WERI-Rb-1 (cell line): Measurements from ENCODE around the gene PLA2G2D.

Experiments
- DNase-seq: peaks from one replicate; pipeline ENCODE4 v3.0.0-alpha.2; 2020
- H3K27ac ChIP-seq: fragments of 250-450 bp; sonication (Bioruptor Pico); 2 replicates; pipeline ENCODE4 v1.5.1; 2020; ENCODE audit warnings: mild to moderate bottlenecking, moderate library complexity
- H3K27me3 ChIP-seq: fragments of 250-450 bp; sonication (Bioruptor Pico); 2 replicates; pipeline ENCODE4 v1.5.1; 2021; ENCODE audit warnings: mild to moderate bottlenecking, low read depth, moderate library complexity; ENCODE audit not compliant: insufficient read depth, severe bottlenecking
- H3K36me3 ChIP-seq: fragments of 250-450 bp; sonication (Bioruptor Pico); 2 replicates; pipeline ENCODE4 v1.5.1; 2020; ENCODE audit warnings: mild to moderate bottlenecking, moderate library complexity
- H3K4me3 ChIP-seq: 2 replicates; pipeline ENCODE4 v1.5.1; 2011; ENCODE audit warnings: low read depth, mild to moderate bottlenecking, control low read depth, low read length
- H3K9me3 ChIP-seq: fragments of 250-450 bp; sonication (Bioruptor Pico); 2 replicates; pipeline ENCODE4 v1.5.1; 2021; ENCODE audit warnings: mild to moderate bottlenecking, moderate library complexity; ENCODE audit not compliant: severe bottlenecking
- TF ChIP-seq, protein P1 (sequence below): IDR thresholded peaks from 2 replicates; pipeline ENCODE4 v1.5.1; 2011; ENCODE audit warnings: low read depth, mild to moderate bottlenecking, control low read depth, inconsistent platforms, low read length

The PLA2G2D gene

DNA sequence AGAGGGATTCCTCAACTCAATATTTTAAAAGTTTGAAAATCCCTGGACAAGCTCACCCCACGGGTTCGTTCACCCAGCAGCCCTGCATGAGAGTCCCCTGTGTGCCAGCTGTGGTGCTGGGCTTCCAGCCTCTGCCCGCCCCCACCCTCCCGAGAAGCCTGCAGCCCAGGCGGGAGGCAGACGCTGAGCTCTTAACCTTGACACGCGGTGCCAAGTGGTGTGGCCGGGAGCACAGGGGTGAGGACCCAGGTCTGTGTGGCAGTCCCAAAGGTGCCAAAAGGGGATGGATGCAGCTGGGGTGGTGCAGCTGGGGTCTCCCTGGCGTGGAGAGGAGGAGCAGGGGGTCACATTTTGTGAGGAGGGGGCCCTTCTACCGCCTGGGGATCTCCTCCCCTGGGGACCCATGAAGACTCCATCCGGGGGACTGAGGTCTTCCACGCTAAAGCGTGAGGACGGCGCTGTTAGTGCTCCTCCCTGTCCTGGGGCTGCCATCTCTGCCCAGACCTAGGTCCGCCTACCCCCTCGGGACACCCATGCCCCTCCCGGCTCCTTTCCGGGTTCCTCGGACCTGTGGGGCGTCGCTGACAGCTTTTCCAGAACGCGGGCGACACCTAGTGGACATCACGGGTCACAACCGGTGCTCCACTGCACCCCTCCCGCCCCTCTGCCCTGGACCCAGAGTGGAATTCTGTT lies 32.7 kb upstream of the PLA2G2D start:
- no peak overlapping the region for H3K27ac ChIP-seq

DNA sequence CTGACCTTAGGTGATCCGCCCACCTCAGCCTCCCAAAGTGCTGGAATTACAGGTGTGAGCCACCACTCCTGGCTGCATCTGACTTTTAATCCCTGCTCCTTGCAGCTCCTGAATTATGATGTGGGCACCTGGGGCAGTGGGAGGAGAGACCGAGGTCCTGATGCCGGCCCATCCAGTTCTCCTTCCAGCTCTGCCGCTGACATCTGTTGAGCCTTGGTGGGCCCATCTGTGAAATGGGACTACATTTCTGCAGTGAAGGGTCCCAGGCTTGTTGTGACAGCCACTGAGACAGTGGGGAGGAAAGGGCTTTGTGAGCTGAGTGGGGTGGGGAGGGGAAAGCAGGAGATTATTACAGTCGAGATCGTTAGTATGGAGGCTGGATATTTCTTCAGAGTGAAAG lies 31.6 kb upstream of the PLA2G2D start:
- TF ChIP-seq, protein P1, sequence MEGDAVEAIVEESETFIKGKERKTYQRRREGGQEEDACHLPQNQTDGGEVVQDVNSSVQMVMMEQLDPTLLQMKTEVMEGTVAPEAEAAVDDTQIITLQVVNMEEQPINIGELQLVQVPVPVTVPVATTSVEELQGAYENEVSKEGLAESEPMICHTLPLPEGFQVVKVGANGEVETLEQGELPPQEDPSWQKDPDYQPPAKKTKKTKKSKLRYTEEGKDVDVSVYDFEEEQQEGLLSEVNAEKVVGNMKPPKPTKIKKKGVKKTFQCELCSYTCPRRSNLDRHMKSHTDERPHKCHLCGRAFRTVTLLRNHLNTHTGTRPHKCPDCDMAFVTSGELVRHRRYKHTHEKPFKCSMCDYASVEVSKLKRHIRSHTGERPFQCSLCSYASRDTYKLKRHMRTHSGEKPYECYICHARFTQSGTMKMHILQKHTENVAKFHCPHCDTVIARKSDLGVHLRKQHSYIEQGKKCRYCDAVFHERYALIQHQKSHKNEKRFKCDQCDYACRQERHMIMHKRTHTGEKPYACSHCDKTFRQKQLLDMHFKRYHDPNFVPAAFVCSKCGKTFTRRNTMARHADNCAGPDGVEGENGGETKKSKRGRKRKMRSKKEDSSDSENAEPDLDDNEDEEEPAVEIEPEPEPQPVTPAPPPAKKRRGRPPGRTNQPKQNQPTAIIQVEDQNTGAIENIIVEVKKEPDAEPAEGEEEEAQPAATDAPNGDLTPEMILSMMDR = no peak
- no peak overlapping the region for H3K27ac ChIP-seq
- no peaks in the 10 kb centered on the region for H3K27me3 ChIP-seq
- no peak overlapping the region for H3K4me3 ChIP-seq
- no peak for DNase-seq
- H3K36me3 ChIP-seq = no peaks in the 10 kb centered on the region
- no peaks in the 10 kb centered on the region for H3K9me3 ChIP-seq

More for the DNA sequence above, 32.7 kb upstream of the PLA2G2D start:
- DNase-seq = peak; percentile 81
- H3K4me3 ChIP-seq = peak overlapping the region; percentile 20
- H3K27me3 ChIP-seq = no peaks in the 10 kb centered on the region
- H3K9me3 ChIP-seq = no peaks in the 10 kb centered on the region
- H3K36me3 ChIP-seq = no peaks in the 10 kb centered on the region
- TF ChIP-seq, protein P1 = peak; percentile 91

DNA sequence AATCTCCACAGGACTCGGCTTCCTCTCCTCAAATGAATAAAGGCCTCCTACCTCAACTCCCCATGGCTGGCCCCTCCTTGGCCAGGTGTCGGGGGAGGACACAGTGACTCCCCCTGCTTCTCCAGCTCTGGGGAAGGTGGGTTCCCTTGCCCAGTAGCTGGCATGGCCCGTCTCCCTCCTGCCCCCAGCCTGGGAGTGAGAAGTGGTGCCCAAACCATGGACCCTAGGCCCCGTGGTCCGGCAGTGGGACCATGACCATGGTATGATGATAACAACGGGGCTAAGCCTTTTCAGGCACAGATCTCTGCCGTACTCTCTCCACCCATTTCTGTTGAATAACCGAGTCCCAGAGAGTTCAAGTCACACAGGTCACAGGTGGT lies 31.0 kb upstream of the PLA2G2D start:
- Histone ChIP-seq H3K27ac (no peak overlapping the region), H3K36me3 (no peaks in the 10 kb centered on the region), H3K9me3 (no peaks in the 10 kb centered on the region), H3K27me3 (no peaks in the 10 kb centered on the region), H3K4me3 (no peak overlapping the region)
- TF ChIP-seq, protein P1 = no peak
- DNase-seq = no peak

DNA sequence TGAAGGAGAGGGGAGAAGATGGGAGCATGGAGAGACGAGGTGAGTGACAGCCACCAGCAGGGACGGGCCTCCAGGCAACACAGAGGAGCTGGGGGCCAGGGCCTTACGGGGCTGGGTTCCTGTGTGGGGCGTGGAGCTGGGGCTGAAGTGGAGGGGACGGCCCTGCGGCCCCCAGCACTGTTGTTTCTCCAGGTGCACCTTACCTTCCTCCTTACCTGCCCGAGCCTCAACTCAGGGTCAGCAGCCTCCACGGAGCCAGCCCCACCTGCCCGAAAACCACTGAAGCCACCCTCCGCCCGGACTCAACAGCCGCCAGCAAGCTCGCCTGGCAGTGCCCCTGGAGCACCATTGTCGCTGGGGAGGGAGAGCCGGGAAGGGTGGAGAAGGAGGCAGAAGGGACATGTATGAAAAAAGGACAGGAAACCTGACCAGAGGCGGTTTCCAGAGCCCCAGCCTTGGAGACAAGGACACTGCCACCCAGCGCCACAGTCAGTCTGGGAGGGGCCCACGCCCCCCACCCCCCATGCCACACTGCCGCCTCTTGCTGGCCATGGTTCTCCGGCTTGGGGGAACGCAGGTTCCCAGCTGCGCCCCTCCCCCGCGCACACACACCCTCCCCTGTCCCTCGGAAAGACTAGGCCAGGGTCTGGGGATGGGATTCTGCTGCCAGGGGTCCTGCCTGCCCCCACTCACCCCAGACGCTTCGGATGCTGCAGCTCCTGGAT lies 30.4 kb upstream of the PLA2G2D start:
- no peak for DNase-seq
- TF ChIP-seq, protein P1 = no peak
- Histone ChIP-seq H3K27me3 (no peaks in the 10 kb centered on the region), H3K36me3 (no peaks in the 10 kb centered on the region), H3K27ac (no peak overlapping the region), H3K9me3 (no peaks in the 10 kb centered on the region), H3K4me3 (no peak overlapping the region)

DNA sequence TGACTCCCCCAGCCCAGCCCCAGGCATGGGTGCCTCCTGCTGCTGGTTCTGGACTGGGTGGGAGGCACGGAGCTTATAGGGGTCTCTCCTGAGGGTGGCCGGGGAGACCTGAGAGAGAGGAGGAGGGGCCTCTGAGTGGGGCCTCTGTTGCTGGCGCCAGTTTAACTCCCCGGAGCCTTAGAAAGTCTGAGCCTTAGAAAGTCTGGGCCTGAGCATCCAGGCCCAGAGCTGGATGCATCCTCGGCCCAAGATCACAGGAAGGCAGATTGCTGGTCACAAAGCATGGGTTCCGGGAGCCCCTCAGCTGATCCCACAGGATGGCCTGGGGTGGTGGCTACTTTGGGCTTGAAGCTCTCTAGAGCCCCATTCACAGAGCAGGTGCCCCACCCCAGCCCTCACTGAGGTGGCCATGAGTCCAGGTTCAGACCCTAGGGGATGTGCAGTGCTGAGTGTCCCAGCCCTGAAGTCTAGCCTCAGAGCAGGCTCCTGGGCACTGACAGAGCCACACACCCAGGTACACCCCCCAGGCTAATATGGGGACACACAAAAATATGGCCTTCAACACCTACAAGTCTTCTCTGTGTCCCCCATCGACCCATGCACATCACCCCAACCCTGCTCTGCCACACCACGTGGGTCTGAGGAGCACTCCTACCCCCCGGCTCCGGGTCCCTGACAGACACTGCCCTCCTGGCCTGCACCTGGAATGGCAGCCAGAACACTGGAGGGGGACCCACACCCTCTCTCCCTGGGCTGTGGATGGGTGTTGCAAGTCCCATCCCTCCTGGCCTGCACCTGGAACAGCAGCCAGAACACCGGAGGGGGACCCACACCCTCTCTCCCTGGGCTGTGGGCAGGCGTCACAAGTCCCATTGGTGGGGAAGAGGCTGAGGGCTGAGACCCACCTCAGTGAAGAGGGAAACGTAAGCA lies 29.5 kb upstream of the PLA2G2D start:
- Histone ChIP-seq H3K27me3 (no peaks in the 10 kb centered on the region), H3K36me3 (no peaks in the 10 kb centered on the region), H3K4me3 (no peak overlapping the region), H3K9me3 (no peaks in the 10 kb centered on the region), H3K27ac (no peak overlapping the region)
- no peak for DNase-seq
- TF ChIP-seq, protein P1 = no peak
